Trophoblast cell (in vitro differentiated cells and primary cell): ENCODE measurements around the gene TPX2. TPM values are rescaled to one million over a fixed set of nuclear protein-coding genes. Genes with fewer than 3 reads are reported as not detected.
A peak's percentile ranks its signal among the peaks of the same experiment; 100 is the strongest.

ENCODE experiments used
- DNase-seq, 2 donors: peaks; one replicate each; pipeline ENCODE4 v3.0.0-alpha.2; 2016
- H2AFZ ChIP-seq: 2 replicates; pipeline ENCODE4 v1.6.1; 2013; ENCODE audit warnings: low read length, moderate library complexity, mild to moderate bottlenecking; ENCODE audit not compliant: insufficient read depth, poor library complexity
- H2AK5ac ChIP-seq: 2 replicates; pipeline ENCODE4 v1.6.1; 2013; ENCODE audit warnings: mild to moderate bottlenecking, low read length
- H2BK120ac ChIP-seq: 2 replicates; pipeline ENCODE4 v1.6.1; 2013; ENCODE audit warnings: low read length, mild to moderate bottlenecking, moderate library complexity; ENCODE audit not compliant: insufficient read depth, poor library complexity
- H2BK12ac ChIP-seq: 2 replicates; pipeline ENCODE4 v1.6.1; 2013; ENCODE audit warnings: mild to moderate bottlenecking, low read length, moderate library complexity
- H2BK5ac ChIP-seq: 2 replicates; pipeline ENCODE4 v1.6.1; 2013; ENCODE audit warnings: low read length, low read depth, moderate library complexity, mild to moderate bottlenecking; ENCODE audit not compliant: poor library complexity
- H3K14ac ChIP-seq: 2 replicates; pipeline ENCODE4 v1.6.1; 2013; ENCODE audit warnings: mild to moderate bottlenecking, low read length
- H3K18ac ChIP-seq: 2 replicates; pipeline ENCODE4 v1.6.1; 2013; ENCODE audit warnings: mild to moderate bottlenecking, low read length
- H3K23ac ChIP-seq: 2 replicates; pipeline ENCODE4 v1.6.1; 2013; ENCODE audit warnings: low read length
- H3K27ac ChIP-seq: 2 replicates; pipeline ENCODE4 v1.5.1; 2013; ENCODE audit warnings: low read depth, mild to moderate bottlenecking, inconsistent platforms, low read length, moderate library complexity
- H3K27me3 ChIP-seq: 2 replicates; pipeline ENCODE4 v1.6.1; 2013; ENCODE audit warnings: inconsistent platforms, mild to moderate bottlenecking, low read length, moderate library complexity; ENCODE audit not compliant: insufficient read depth
- H3K36me3 ChIP-seq, 2 experiments: 1 replicate in 1 of 2; 2 replicates in 1 of 2; pipeline ENCODE4 v1.6.1; 2013; ENCODE audit warnings: low read length in 2 of 2, mild to moderate bottlenecking in 2 of 2, moderate library complexity in 1 of 2; ENCODE audit not compliant: insufficient read depth in 2 of 2, control insufficient read depth in 1 of 2
- H3K4ac ChIP-seq: 2 replicates; pipeline ENCODE4 v1.6.1; 2013; ENCODE audit warnings: low read depth, mild to moderate bottlenecking, low read length, moderate library complexity
- H3K4me1 ChIP-seq, 2 experiments: 1 replicate in 1 of 2; 2 replicates in 1 of 2; pipeline ENCODE4 v1.6.1; 2013; ENCODE audit warnings: low read length in 2 of 2, mild to moderate bottlenecking in 2 of 2, moderate library complexity in 1 of 2; ENCODE audit not compliant: insufficient read depth in 2 of 2, control insufficient read depth in 1 of 2
- H3K4me2 ChIP-seq: 2 replicates; pipeline ENCODE4 v1.6.1; 2013; ENCODE audit warnings: inconsistent platforms, mild to moderate bottlenecking, low read length, moderate library complexity
- H3K4me3 ChIP-seq: 2 replicates; pipeline ENCODE4 v1.5.1; 2013; ENCODE audit warnings: mild to moderate bottlenecking, low read depth, low read length, inconsistent platforms
- H3K79me1 ChIP-seq: one replicate; pipeline ENCODE4 v1.6.1; 2013; ENCODE audit warnings: low read length
- H3K79me2 ChIP-seq: 2 replicates; pipeline ENCODE4 v1.6.1; 2013; ENCODE audit warnings: low read length, mild to moderate bottlenecking; ENCODE audit not compliant: control insufficient read depth, insufficient read depth, poor library complexity
- H3K9ac ChIP-seq: 2 replicates; pipeline ENCODE4 v1.6.1; 2013; ENCODE audit warnings: mild to moderate bottlenecking, low read length
- H3K9me3 ChIP-seq: 2 replicates; pipeline ENCODE4 v1.6.1; 2013; ENCODE audit warnings: low read depth, mild to moderate bottlenecking, control low read depth, inconsistent platforms, low read length; ENCODE audit not compliant: insufficient read depth
- H4K12ac ChIP-seq: 2 replicates; pipeline ENCODE4 v1.6.1; 2013; ENCODE audit warnings: low read depth, mild to moderate bottlenecking, low read length, moderate library complexity
- H4K8ac ChIP-seq: 2 replicates; pipeline ENCODE4 v1.6.1; 2013; ENCODE audit warnings: low read depth, mild to moderate bottlenecking, low read length, moderate library complexity
- H4K91ac ChIP-seq: one replicate; pipeline ENCODE4 v1.6.1; 2013; ENCODE audit warnings: low read depth, mild to moderate bottlenecking, low read length, moderate library complexity
- WGBS: extraction: QIAGEN DNeasy Blood & Tissue Kit; methylation state at CpG from one replicate; pipeline ENCODE4 v1.1.7; 2013; ENCODE audit warnings: missing lambda C conversion rate; ENCODE audit not compliant: insufficient read length, insufficient coverage; ENCODE audit errors: extremely low coverage; 5-methylcytosine and 5-hydroxymethylcytosine counted together
- polyA plus RNA-seq: library from polyadenylated mRNA; stranded (reverse); fragments of 200-250 nt; gene quantifications from 2 replicates; pipeline ENCODE4 v1.2.3, GENCODE V29; 2013

TPX2 gene
- 88.5 and 93.7 TPM in 2 replicates for polyA plus RNA-seq

GRCh38 chr20:31738729-31739549 lies at the start of gene TPX2:
TSS of gene TPX2 (plus strand) at chr20:31739290. CDS start at chr20:31757477, 18,187 bp downstream.
- H3K27ac ChIP-seq: peak within 1 kb of the TSS; percentile 73
- H3K23ac ChIP-seq: no peak within 1 kb of the TSS
- H2BK120ac ChIP-seq: peak within 1 kb of the TSS; percentile 88
- peak within 1 kb of the TSS; percentile 81 for H3K9ac ChIP-seq
- H2BK12ac ChIP-seq: no peak within 1 kb of the TSS
- peak within 1 kb of the TSS; percentile 94 for H4K8ac ChIP-seq
- no peaks in the 10 kb centered on the region for H3K9me3 ChIP-seq
- peaks cover 2 to 4% of the 10 kb centered on the region in 2 experiments for H3K4me1 ChIP-seq
- WGBS: no CpG with 5 or more reads among the region's 54 CpGs
- H3K27me3 ChIP-seq: no peaks in the 10 kb centered on the region
- H4K12ac ChIP-seq: peak within 1 kb of the TSS; percentile 97
- H3K18ac ChIP-seq: peak within 1 kb of the TSS; percentile 98
- H2AFZ ChIP-seq: peak within 1 kb of the TSS; percentile 97
- DNase-seq: peak; percentile 98 to 99
- H3K79me1 ChIP-seq: peaks cover 10% of the 10 kb centered on the region
- peak within 1 kb of the TSS; percentile 20 for H2AK5ac ChIP-seq
- H3K4me3 ChIP-seq: peak within 1 kb of the TSS; percentile 92
- H3K79me2 ChIP-seq: peaks cover 19% of the 10 kb centered on the region
- peak within 1 kb of the TSS; percentile 85 for H3K4ac ChIP-seq
- peak within 1 kb of the TSS; percentile 94 for H4K91ac ChIP-seq
- peak within 1 kb of the TSS; percentile 95 for H3K14ac ChIP-seq
- peak within 1 kb of the TSS; percentile 89 for H3K4me2 ChIP-seq
- H2BK5ac ChIP-seq: peak within 1 kb of the TSS; percentile 90
- peaks cover 5 to 12% of the 10 kb centered on the region in 2 experiments for H3K36me3 ChIP-seq

- WGBS: no CpG with 5 or more reads among the region's 3 CpGs
Measured at GRCh38 chr20:31690124-31690666, 48.9 kb upstream of the TPX2 start.

DNA sequence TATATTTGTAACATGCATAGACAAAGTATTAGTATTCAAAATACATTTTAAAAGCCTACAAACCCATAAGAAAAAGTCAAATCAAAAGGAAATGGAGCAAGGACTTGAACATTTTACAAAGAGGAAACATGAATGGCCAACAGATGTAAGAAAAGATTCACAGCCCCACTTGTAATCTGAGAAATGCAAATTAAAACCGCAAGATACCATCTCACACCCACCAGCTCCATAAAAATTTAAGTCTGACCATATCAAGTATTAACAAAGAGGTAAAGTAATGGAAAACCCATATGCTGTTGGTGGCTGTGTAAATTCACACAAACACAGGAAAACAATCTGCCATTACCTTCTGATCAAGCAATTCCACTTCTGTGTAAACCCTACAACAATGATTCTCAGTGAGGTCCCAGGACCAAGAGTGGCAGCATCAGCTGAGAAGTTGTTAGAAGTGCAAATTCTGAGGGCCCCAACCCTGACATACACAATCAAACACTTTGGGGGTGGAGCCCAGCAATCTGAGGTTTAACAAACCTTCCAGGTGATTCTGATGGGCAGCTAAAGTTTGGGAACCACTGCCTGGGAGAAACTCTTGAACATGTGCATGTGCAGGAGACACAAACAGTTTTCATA lies 47.3 kb upstream of the TPX2 start:
- no peak overlapping the region for H3K14ac ChIP-seq
- WGBS: no CpG with 5 or more reads among the region's 1 CpG

More at GRCh38 chr20:31690124-31690666, 48.9 kb upstream of the TPX2 start:
- no peak overlapping the region for H3K14ac ChIP-seq
- H2BK12ac ChIP-seq: no peak overlapping the region
- H3K9ac ChIP-seq: no peak overlapping the region
- no peak overlapping the region for H4K91ac ChIP-seq
- no peak overlapping the region for H2BK5ac ChIP-seq
- H3K4me1 ChIP-seq: peaks cover 0 to 3% of the 10 kb centered on the region in 2 experiments
- no peak overlapping the region for H3K4ac ChIP-seq
- DNase-seq: no peak
- no peak overlapping the region for H3K27ac ChIP-seq
- no peak overlapping the region for H2AK5ac ChIP-seq
- H3K23ac ChIP-seq: no peak overlapping the region
- no peak overlapping the region for H4K12ac ChIP-seq
- H3K4me2 ChIP-seq: no peak overlapping the region
- H2AFZ ChIP-seq: no peak overlapping the region
- peaks cover 2 to 4% of the 10 kb centered on the region in 2 experiments for H3K36me3 ChIP-seq
- H3K79me1 ChIP-seq: peaks cover 5% of the 10 kb centered on the region
- H3K9me3 ChIP-seq: no peaks in the 10 kb centered on the region
- peaks cover 2% of the 10 kb centered on the region for H3K79me2 ChIP-seq
- H2BK120ac ChIP-seq: no peak overlapping the region
- no peaks in the 10 kb centered on the region for H3K27me3 ChIP-seq
- H3K4me3 ChIP-seq: no peak overlapping the region
- no peak overlapping the region for H4K8ac ChIP-seq
- no peak overlapping the region for H3K18ac ChIP-seq

DNA sequence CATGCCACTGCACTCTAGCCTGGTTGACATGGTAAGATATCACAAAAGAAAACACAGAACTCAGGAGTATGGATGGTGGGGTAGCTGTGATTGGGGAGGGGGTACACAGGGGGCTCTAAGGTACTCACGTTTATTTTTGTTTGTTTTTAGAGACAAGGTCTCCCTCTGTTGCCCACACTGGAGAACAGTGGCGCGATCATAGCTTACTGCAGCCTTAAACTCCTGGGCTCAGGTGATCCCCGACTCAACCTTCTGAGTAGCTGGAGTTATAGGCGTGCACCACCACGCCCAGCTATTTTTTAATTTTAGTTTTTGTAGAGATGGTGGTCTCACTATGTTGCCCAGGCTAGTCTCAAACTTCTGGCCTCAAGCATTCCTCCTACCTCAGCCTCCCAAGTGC lies 45.7 kb upstream of the TPX2 start:
- H3K27me3 ChIP-seq: no peaks in the 10 kb centered on the region
- H3K4me3 ChIP-seq: no peak overlapping the region
- no peak overlapping the region for H4K8ac ChIP-seq
- no peak overlapping the region for H3K27ac ChIP-seq
- H2BK120ac ChIP-seq: no peak overlapping the region
- no peak overlapping the region for H4K12ac ChIP-seq
- H3K79me1 ChIP-seq: peaks cover 6% of the 10 kb centered on the region
- H3K9ac ChIP-seq: no peak overlapping the region
- H3K18ac ChIP-seq: peak overlapping the region; percentile 26
- no peak overlapping the region for H3K14ac ChIP-seq
- no peak overlapping the region for H2AK5ac ChIP-seq
- H3K23ac ChIP-seq: no peak overlapping the region
- peaks cover 2% of the 10 kb centered on the region for H3K79me2 ChIP-seq
- no peak overlapping the region for H2AFZ ChIP-seq
- H4K91ac ChIP-seq: no peak overlapping the region
- peaks cover 2 to 5% of the 10 kb centered on the region in 2 experiments for H3K36me3 ChIP-seq
- H2BK5ac ChIP-seq: no peak overlapping the region
- H3K4ac ChIP-seq: peak overlapping the region; percentile 43
- H3K9me3 ChIP-seq: no peaks in the 10 kb centered on the region
- peaks cover 3 to 4% of the 10 kb centered on the region in 2 experiments for H3K4me1 ChIP-seq
- H2BK12ac ChIP-seq: no peak overlapping the region
- no peak overlapping the region for H3K4me2 ChIP-seq
- WGBS: no CpG with 5 or more reads among the region's 6 CpGs
- no peak for DNase-seq

More for the DNA sequence above, 47.3 kb upstream of the TPX2 start:
- DNase-seq: no peak
- H2AK5ac ChIP-seq: no peak overlapping the region
- H3K23ac ChIP-seq: no peak overlapping the region
- H3K27me3 ChIP-seq: no peaks in the 10 kb centered on the region
- no peak overlapping the region for H3K4me2 ChIP-seq
- H3K9ac ChIP-seq: no peak overlapping the region
- no peak overlapping the region for H2BK12ac ChIP-seq
- no peak overlapping the region for H3K4me3 ChIP-seq
- peaks cover 3 to 4% of the 10 kb centered on the region in 2 experiments for H3K4me1 ChIP-seq
- H2BK120ac ChIP-seq: no peak overlapping the region
- no peak overlapping the region for H3K27ac ChIP-seq
- no peak overlapping the region for H4K91ac ChIP-seq
- no peak overlapping the region for H3K18ac ChIP-seq
- no peak overlapping the region for H4K12ac ChIP-seq
- H3K4ac ChIP-seq: no peak overlapping the region
- peaks cover 2% of the 10 kb centered on the region for H3K79me2 ChIP-seq
- no peak overlapping the region for H2BK5ac ChIP-seq
- H3K36me3 ChIP-seq: peaks cover 2% of the 10 kb centered on the region in 2 experiments
- no peaks in the 10 kb centered on the region for H3K9me3 ChIP-seq
- H2AFZ ChIP-seq: no peak overlapping the region
- no peak overlapping the region for H4K8ac ChIP-seq
- peaks cover 6% of the 10 kb centered on the region for H3K79me1 ChIP-seq
